HepG2 (cell line): ENCODE measurements around the gene STK38L. TPM values are rescaled to one million over a fixed set of nuclear protein-coding genes. Genes with fewer than 3 reads are reported as not detected.
A peak's percentile ranks its signal among the peaks of the same experiment; 100 is the strongest.

Experiments
- BORCS8-MEF2B ChIP-seq: sonication (generic); formaldehyde crosslinking; IDR thresholded peaks from 2 replicates; pipeline ENCODE4 v1.8.0; 2022; ENCODE audit warnings: mild to moderate bottlenecking, missing genetic modification reagents
- GRHL1 ChIP-seq: sonication (generic); formaldehyde crosslinking; conservative IDR thresholded peaks from 2 replicates; pipeline ENCODE4 v1.8.0; 2022; ENCODE audit warnings: missing genetic modification reagents
- JDP2 ChIP-seq: sonication (generic); formaldehyde crosslinking; IDR thresholded peaks from 2 replicates; pipeline ENCODE4 v1.8.1; 2022; ENCODE audit warnings: missing genetic modification reagents, borderline replicate concordance
- KDM2A ChIP-seq: sonication (generic); formaldehyde crosslinking; IDR thresholded peaks from 2 replicates; pipeline ENCODE4 v1.4.0; 2020; ENCODE audit warnings: low read depth, missing genetic modification reagents, borderline replicate concordance
- MAFG ChIP-seq: sonication (generic); formaldehyde crosslinking; IDR thresholded peaks from 2 replicates; pipeline ENCODE4 v1.5.1; 2020; ENCODE audit warnings: mild to moderate bottlenecking, missing genetic modification reagents
- MAZ ChIP-seq, 2 experiments: sonication (generic) in 1 of 2; formaldehyde crosslinking in 1 of 2; IDR thresholded peaks; 2 replicates each; pipeline versions ENCODE4 v1.5.0 to v1.6.1; 2012 to 2020; ENCODE audit warnings: low read depth in 2 of 2, mild to moderate bottlenecking in 2 of 2, borderline replicate concordance in 1 of 2, improper control_type of control experiment in 1 of 2, low read length in 1 of 2, missing genetic modification reagents in 1 of 2, moderate library complexity in 1 of 2
- NCOR1 ChIP-seq: fragments of 200-600 bp; sonication (generic); IDR thresholded peaks from 2 replicates; pipeline ENCODE4 v1.7.0; 2017; ENCODE audit warnings: antibody characterized with exemption, low read length, borderline replicate concordance
- PHF21A ChIP-seq: sonication (generic); formaldehyde crosslinking; IDR thresholded peaks from 2 replicates; pipeline ENCODE4 v1.5.0; 2020; ENCODE audit warnings: mild to moderate bottlenecking, missing genetic modification reagents
- ZNF142 ChIP-seq: sonication (generic); formaldehyde crosslinking; IDR thresholded peaks from 2 replicates; pipeline ENCODE4 v1.4.0; 2020; ENCODE audit warnings: missing genetic modification reagents
- ZNF251 ChIP-seq: sonication (generic); formaldehyde crosslinking; IDR thresholded peaks from 2 replicates; pipeline ENCODE4 v1.9.0; 2021; ENCODE audit warnings: mild to moderate bottlenecking, missing genetic modification reagents
- ZNF556 ChIP-seq: sonication (generic); formaldehyde crosslinking; IDR thresholded peaks from 2 replicates; pipeline ENCODE4 v1.4.0; 2020; ENCODE audit warnings: mild to moderate bottlenecking, missing genetic modification reagents, borderline replicate concordance
- ZNF574 ChIP-seq: sonication (generic); formaldehyde crosslinking; IDR thresholded peaks from 2 replicates; pipeline ENCODE4 v1.4.0; 2020; ENCODE audit warnings: missing genetic modification reagents
- ZNF709 ChIP-seq: sonication (generic); formaldehyde crosslinking; IDR thresholded peaks from 2 replicates; pipeline ENCODE4 v1.5.0; 2020; ENCODE audit warnings: mild to moderate bottlenecking, missing genetic modification reagents
- ZNF841 ChIP-seq: sonication (generic); formaldehyde crosslinking; IDR thresholded peaks from 2 replicates; pipeline ENCODE4 v1.8.1; 2023; ENCODE audit warnings: missing genetic modification reagents, borderline replicate concordance
- polyA plus RNA-seq, 8 experiments: library from polyadenylated mRNA; depleted of rRNA in 3 of 8; stranded (reverse) in 7 of 8; unstranded in 1 of 8; fragments of >200 nt; fragmentation: Illumina TruSeq in 4 of 8; extraction: Trizol in 4 of 8; gene quantifications; 2 replicates each; pipeline versions ENCODE4 v1.2.1 to v1.2.3, GENCODE V29; 2011 to 2016; ENCODE audit warnings: low read depth in 4 of 8, missing spikeins in 1 of 8, mixed read lengths in 1 of 8; ENCODE audit not compliant: insufficient read depth in 1 of 8
- total RNA-seq, 5 experiments: library from RNA; depleted of rRNA; stranded (reverse); fragments of >200 nt; fragmentation: Illumina TruSeq; extraction: Trizol; gene quantifications; 2 replicates each; pipeline ENCODE4 v1.2.3, GENCODE V29; 2016; ENCODE audit warnings: low read depth in 1 of 5

The STK38L gene
- total and polyA plus RNA-seq, 2 of the 13 experiments (the other 11 are each of a cell fraction or from before 2014, with no cell fraction given): 6.1 to 26.4 TPM

GRCh38 chr12:27213830-27214787, 30.0 kb upstream of the STK38L start (continued):
- TF ChIP-seq ZNF574: peak; percentile 62
- TF ChIP-seq ZNF841 (CRISPR knock-in tag): no peak
- no peak for TF ChIP-seq MAZ (IDR thresholded peaks at IDR 0.05; ENCODE audit: borderline replicate concordance, low read depth, low read length)
- TF ChIP-seq MAZ (CRISPR knock-in tag; IDR thresholded peaks at IDR 0.05; ENCODE audit: low read depth): peak; percentile 50; the same call in 1 of the 2 replicates
- peak; percentile 74 for TF ChIP-seq PHF21A (CRISPR knock-in tag)
- TF ChIP-seq NCOR1: peak; percentile 93
- TF ChIP-seq ZNF142 (CRISPR knock-in tag): no peak
- no peak for TF ChIP-seq ZNF251
- TF ChIP-seq BORCS8-MEF2B (CRISPR knock-in tag): 0 out of 2 replicates have a peak, but pooled peaks have one; percentile 65
- no peak for TF ChIP-seq MAFG (CRISPR knock-in tag)
- TF ChIP-seq JDP2: no peak
- TF ChIP-seq ZNF709 (CRISPR knock-in tag): no peak; the same call in 1 of the 2 replicates
- TF ChIP-seq KDM2A (CRISPR knock-in tag): no peak
- TF ChIP-seq ZNF556: peak; percentile 78; the same call in 1 of the 2 replicates
- no peak for TF ChIP-seq GRHL1
